PFSK-1 (cell line): ENCODE results near the gene LCP2.

Experiments used
- FOXP2 ChIP-seq: optimal IDR thresholded peaks from 2 replicates; pipeline ENCODE3; 2011; ENCODE audit warnings: borderline replicate concordance, control low read depth, inconsistent platforms; ENCODE audit not compliant: insufficient read depth; ENCODE audit errors: extremely low read length, extremely low read depth
- POLR2AphosphoS5 ChIP-seq: IDR thresholded peaks from 2 replicates; pipeline ENCODE4 v1.6.1; 2012; ENCODE audit warnings: low read depth, mild to moderate bottlenecking, control low read depth, low read length, moderate library complexity
- SIN3A ChIP-seq: IDR thresholded peaks from 2 replicates; pipeline ENCODE4 v1.6.1; 2012; ENCODE audit warnings: mild to moderate bottlenecking, low read length, moderate library complexity, borderline replicate concordance; ENCODE audit not compliant: insufficient read depth
- TAF1 ChIP-seq: IDR thresholded peaks from 2 replicates; pipeline ENCODE4 v1.6.1; 2012; ENCODE audit warnings: low read length, control low read depth, borderline replicate concordance; ENCODE audit not compliant: insufficient read depth
- TF ChIP-seq, protein P1 (sequence below), 2 experiments: IDR thresholded peaks; 2 replicates each; pipeline versions ENCODE4 v1.6.1 to v1.8.0; 2011 to 2012; ENCODE audit warnings: low read depth in 2 of 2, low read length in 2 of 2, control low read depth in 1 of 2, inconsistent platforms in 1 of 2, mild to moderate bottlenecking in 1 of 2, moderate library complexity in 1 of 2; ENCODE audit not compliant: insufficient read depth in 1 of 2

DNA sequence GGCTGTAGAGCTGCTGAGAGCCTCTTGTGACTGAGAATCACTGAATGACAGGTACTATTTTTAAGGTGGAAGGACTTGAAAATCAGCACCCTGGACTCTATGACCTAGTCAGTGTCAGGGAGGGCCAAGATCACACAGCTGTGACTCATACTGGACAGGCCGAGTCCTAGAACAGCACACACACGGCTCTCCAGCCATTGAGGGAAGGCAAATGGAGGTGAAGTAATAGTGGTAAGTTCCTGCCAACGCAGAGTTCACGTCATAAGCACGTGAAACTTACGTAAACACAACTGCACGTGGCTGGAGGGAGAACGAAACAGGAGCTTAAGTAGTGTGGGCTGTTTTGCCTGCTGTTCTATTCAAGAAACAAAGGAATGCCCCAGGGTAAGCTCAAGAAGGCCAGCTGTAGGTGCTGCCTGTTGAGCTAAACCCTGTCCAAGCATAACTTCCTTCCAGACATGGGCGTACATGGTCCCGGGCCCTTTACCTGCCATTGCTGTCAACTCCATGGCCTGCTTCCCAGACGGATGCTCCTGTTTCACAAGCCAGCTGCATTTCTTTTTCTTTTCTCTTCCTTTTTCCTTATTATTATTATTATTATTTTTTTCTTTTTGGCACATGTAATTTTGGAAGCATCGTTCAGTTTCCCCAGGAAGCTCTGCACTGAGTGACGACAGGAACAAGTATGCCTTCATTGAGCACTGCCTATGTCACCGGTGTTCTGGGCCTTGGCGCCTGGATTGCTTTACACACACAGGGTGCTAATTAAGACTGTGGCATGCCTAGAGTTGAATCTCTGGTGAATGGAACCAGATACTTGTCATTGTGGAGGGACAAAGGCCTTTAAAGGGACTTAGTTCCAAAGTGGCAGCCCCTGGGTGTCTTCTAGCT, 10.2 kb upstream of the LCP2 start:
- TF ChIP-seq, protein P1, sequence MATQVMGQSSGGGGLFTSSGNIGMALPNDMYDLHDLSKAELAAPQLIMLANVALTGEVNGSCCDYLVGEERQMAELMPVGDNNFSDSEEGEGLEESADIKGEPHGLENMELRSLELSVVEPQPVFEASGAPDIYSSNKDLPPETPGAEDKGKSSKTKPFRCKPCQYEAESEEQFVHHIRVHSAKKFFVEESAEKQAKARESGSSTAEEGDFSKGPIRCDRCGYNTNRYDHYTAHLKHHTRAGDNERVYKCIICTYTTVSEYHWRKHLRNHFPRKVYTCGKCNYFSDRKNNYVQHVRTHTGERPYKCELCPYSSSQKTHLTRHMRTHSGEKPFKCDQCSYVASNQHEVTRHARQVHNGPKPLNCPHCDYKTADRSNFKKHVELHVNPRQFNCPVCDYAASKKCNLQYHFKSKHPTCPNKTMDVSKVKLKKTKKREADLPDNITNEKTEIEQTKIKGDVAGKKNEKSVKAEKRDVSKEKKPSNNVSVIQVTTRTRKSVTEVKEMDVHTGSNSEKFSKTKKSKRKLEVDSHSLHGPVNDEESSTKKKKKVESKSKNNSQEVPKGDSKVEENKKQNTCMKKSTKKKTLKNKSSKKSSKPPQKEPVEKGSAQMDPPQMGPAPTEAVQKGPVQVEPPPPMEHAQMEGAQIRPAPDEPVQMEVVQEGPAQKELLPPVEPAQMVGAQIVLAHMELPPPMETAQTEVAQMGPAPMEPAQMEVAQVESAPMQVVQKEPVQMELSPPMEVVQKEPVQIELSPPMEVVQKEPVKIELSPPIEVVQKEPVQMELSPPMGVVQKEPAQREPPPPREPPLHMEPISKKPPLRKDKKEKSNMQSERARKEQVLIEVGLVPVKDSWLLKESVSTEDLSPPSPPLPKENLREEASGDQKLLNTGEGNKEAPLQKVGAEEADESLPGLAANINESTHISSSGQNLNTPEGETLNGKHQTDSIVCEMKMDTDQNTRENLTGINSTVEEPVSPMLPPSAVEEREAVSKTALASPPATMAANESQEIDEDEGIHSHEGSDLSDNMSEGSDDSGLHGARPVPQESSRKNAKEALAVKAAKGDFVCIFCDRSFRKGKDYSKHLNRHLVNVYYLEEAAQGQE (IDR thresholded peaks at IDR 0.05; ENCODE audit: insufficient read depth in 1 of 2, low read depth in 2 of 2, low read length in 2 of 2): peak in 1 of 2 experiments; percentile 43; a peak in 1 of 4 replicates
- TF ChIP-seq POLR2AphosphoS5 (no peak), SIN3A (peak; percentile 19; the same call in 1 of the 2 replicates), TAF1 (no peak), FOXP2 (no peak)
